NCI-H2081 (cell line): ENCODE data around the gene ASTL.

Experiments used
- DNase-seq, 2 experiments: peaks; one replicate each; lab custom pipeline; 2025; lab: John Stamatoyannopoulos, UW

The ASTL gene

GRCh38 chr2:96083064-96083939, 55.0 kb downstream of the ASTL start:
- no peak for DNase-seq

GRCh38 chr2:96082211-96083063, 55.9 kb downstream of the ASTL start:
- no peak for DNase-seq

DNA sequence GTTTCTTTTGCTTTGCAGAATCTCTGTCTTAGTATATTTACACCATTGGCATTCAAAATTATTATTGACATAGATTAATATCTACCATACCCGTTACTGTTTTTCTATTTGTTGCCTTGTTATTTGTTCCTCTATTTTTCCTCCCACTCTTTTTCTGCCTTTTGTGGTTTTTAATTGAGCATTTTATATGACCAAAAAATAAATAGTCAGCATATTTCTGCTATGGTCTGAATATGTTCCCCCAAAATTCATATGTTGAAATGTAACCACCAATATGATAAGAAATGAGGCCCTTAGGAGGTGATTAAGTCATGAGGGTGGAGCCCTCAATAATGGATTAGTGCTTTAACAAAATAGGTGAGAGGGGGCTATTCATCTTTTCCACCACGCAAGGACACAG, 57.3 kb downstream of the ASTL start:
- no peak for DNase-seq

DNA sequence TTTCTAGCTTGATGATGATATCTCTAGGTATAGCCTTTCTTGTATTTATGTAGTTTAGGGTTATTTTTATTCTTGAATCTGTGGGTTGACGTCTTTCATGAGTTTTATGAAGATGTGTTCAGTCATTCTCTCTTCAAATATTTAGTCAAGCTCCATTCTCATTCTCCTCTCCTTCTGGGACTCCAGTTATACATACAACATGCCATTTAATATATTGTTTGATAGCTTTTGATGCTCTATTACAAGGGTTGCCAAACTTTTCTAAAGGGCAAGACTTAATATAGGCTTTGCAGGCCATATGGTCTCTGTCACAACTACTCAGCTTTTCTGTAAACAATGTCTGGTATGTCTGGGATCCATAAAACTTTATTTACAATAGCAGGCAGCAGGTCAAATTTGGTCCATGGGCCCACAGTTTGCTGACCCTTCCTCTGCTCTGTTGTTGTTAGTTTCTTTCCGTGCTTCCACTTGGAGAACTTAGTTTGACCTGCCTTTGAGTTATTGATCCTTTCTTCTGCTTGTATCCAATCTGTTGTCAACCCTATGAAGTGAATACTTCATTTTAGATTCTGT, 63.0 kb downstream of the ASTL start:
- no peak for DNase-seq

- no peak for DNase-seq
These were observed 64.1 kb downstream of the ASTL start for GRCh38 chr2:96074156-96074555.

- no peak for DNase-seq
These were observed 65.0 kb downstream of the ASTL start for GRCh38 chr2:96073170-96073775.
